Trophoblast cell (in vitro differentiated cells and primary cell): ENCODE results near the gene WDCP.
"Not testable (repeated sequence)": the region's sequence is repeated elsewhere in the genome, so short reads cannot be mapped to it uniquely, and the experiment has no call there.

Experiments used
- DNase-seq, 2 donors: peaks; one replicate each; pipeline ENCODE4 v3.0.0-alpha.2; 2016
- H2AFZ ChIP-seq: 2 replicates; pipeline ENCODE4 v1.6.1; 2013; ENCODE audit warnings: low read length, moderate library complexity, mild to moderate bottlenecking; ENCODE audit not compliant: insufficient read depth, poor library complexity
- H2AK5ac ChIP-seq: 2 replicates; pipeline ENCODE4 v1.6.1; 2013; ENCODE audit warnings: mild to moderate bottlenecking, low read length
- H2BK120ac ChIP-seq: 2 replicates; pipeline ENCODE4 v1.6.1; 2013; ENCODE audit warnings: low read length, mild to moderate bottlenecking, moderate library complexity; ENCODE audit not compliant: insufficient read depth, poor library complexity
- H2BK12ac ChIP-seq: 2 replicates; pipeline ENCODE4 v1.6.1; 2013; ENCODE audit warnings: mild to moderate bottlenecking, low read length, moderate library complexity
- H2BK5ac ChIP-seq: 2 replicates; pipeline ENCODE4 v1.6.1; 2013; ENCODE audit warnings: low read length, low read depth, moderate library complexity, mild to moderate bottlenecking; ENCODE audit not compliant: poor library complexity
- H3K14ac ChIP-seq: 2 replicates; pipeline ENCODE4 v1.6.1; 2013; ENCODE audit warnings: mild to moderate bottlenecking, low read length
- H3K18ac ChIP-seq: 2 replicates; pipeline ENCODE4 v1.6.1; 2013; ENCODE audit warnings: mild to moderate bottlenecking, low read length
- H3K23ac ChIP-seq: 2 replicates; pipeline ENCODE4 v1.6.1; 2013; ENCODE audit warnings: low read length
- H3K27ac ChIP-seq: 2 replicates; pipeline ENCODE4 v1.5.1; 2013; ENCODE audit warnings: low read depth, mild to moderate bottlenecking, inconsistent platforms, low read length, moderate library complexity
- H3K27me3 ChIP-seq: 2 replicates; pipeline ENCODE4 v1.6.1; 2013; ENCODE audit warnings: inconsistent platforms, mild to moderate bottlenecking, low read length, moderate library complexity; ENCODE audit not compliant: insufficient read depth
- H3K36me3 ChIP-seq, 2 experiments: 1 replicate in 1 of 2; 2 replicates in 1 of 2; pipeline ENCODE4 v1.6.1; 2013; ENCODE audit warnings: low read length in 2 of 2, mild to moderate bottlenecking in 2 of 2, moderate library complexity in 1 of 2; ENCODE audit not compliant: insufficient read depth in 2 of 2, control insufficient read depth in 1 of 2
- H3K4ac ChIP-seq: 2 replicates; pipeline ENCODE4 v1.6.1; 2013; ENCODE audit warnings: low read depth, mild to moderate bottlenecking, low read length, moderate library complexity
- H3K4me1 ChIP-seq, 2 experiments: 1 replicate in 1 of 2; 2 replicates in 1 of 2; pipeline ENCODE4 v1.6.1; 2013; ENCODE audit warnings: low read length in 2 of 2, mild to moderate bottlenecking in 2 of 2, moderate library complexity in 1 of 2; ENCODE audit not compliant: insufficient read depth in 2 of 2, control insufficient read depth in 1 of 2
- H3K4me2 ChIP-seq: 2 replicates; pipeline ENCODE4 v1.6.1; 2013; ENCODE audit warnings: inconsistent platforms, mild to moderate bottlenecking, low read length, moderate library complexity
- H3K4me3 ChIP-seq: 2 replicates; pipeline ENCODE4 v1.5.1; 2013; ENCODE audit warnings: mild to moderate bottlenecking, low read depth, low read length, inconsistent platforms
- H3K79me1 ChIP-seq: one replicate; pipeline ENCODE4 v1.6.1; 2013; ENCODE audit warnings: low read length
- H3K79me2 ChIP-seq: 2 replicates; pipeline ENCODE4 v1.6.1; 2013; ENCODE audit warnings: low read length, mild to moderate bottlenecking; ENCODE audit not compliant: control insufficient read depth, insufficient read depth, poor library complexity
- H3K9ac ChIP-seq: 2 replicates; pipeline ENCODE4 v1.6.1; 2013; ENCODE audit warnings: mild to moderate bottlenecking, low read length
- H3K9me3 ChIP-seq: 2 replicates; pipeline ENCODE4 v1.6.1; 2013; ENCODE audit warnings: low read depth, mild to moderate bottlenecking, control low read depth, inconsistent platforms, low read length; ENCODE audit not compliant: insufficient read depth
- H4K12ac ChIP-seq: 2 replicates; pipeline ENCODE4 v1.6.1; 2013; ENCODE audit warnings: low read depth, mild to moderate bottlenecking, low read length, moderate library complexity
- H4K8ac ChIP-seq: 2 replicates; pipeline ENCODE4 v1.6.1; 2013; ENCODE audit warnings: low read depth, mild to moderate bottlenecking, low read length, moderate library complexity
- H4K91ac ChIP-seq: one replicate; pipeline ENCODE4 v1.6.1; 2013; ENCODE audit warnings: low read depth, mild to moderate bottlenecking, low read length, moderate library complexity
- WGBS: extraction: QIAGEN DNeasy Blood & Tissue Kit; methylation state at CpG from one replicate; pipeline ENCODE4 v1.1.7; 2013; ENCODE audit warnings: missing lambda C conversion rate; ENCODE audit not compliant: insufficient read length, insufficient coverage; ENCODE audit errors: extremely low coverage; 5-methylcytosine and 5-hydroxymethylcytosine counted together

The WDCP gene

DNA sequence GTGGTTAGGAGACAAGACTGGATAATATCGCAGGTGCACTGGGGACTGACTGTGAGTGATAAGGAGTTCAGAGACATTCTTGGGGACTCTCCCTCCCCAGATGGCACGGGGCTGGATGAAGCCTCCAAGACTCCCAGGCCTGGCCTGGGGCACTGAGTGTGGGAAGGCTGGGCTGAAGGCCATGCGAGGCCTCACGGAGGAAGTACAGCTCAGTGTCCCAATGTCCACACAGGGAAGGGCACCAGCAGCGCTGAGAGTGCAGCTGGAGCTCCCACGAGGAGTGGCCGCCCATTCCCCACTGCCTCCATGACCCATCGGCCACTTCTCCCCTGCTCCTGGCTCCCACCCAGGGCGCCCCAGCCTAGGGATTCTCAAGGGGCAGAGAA, 30.8 kb downstream of the WDCP start:
- Histone ChIP-seq H4K12ac (no peak overlapping the region), H2AK5ac (peak overlapping the region; percentile 16), H2AFZ (no peak overlapping the region), H3K14ac (peak overlapping the region; percentile 38), H4K91ac (peak overlapping the region; percentile 71), H3K9me3 (no peaks in the 10 kb centered on the region), H3K36me3 (no peaks in the 10 kb centered on the region), H3K79me2 (peaks cover 6% of the 10 kb centered on the region), H3K18ac (peak overlapping the region; percentile 7), H3K4me1 (peaks cover 13 to 21% of the 10 kb centered on the region in 2 experiments), H3K4me2 (no peak overlapping the region), H3K27ac (peak overlapping the region; percentile 12), H2BK12ac (peak overlapping the region; percentile 38), H3K27me3 (no peaks in the 10 kb centered on the region), H3K79me1 (peaks cover 15% of the 10 kb centered on the region), H2BK120ac (peak overlapping the region; percentile 23), H3K23ac (no peak overlapping the region), H4K8ac (peak overlapping the region; percentile 1), H3K4ac (peak overlapping the region; percentile 9), H3K4me3 (no peak overlapping the region), H2BK5ac (peak overlapping the region; percentile 2), H3K9ac (no peak overlapping the region)
- WGBS, result no CpG with 5 or more reads among the region's 9 CpGs
- DNase-seq, result no peak

DNA sequence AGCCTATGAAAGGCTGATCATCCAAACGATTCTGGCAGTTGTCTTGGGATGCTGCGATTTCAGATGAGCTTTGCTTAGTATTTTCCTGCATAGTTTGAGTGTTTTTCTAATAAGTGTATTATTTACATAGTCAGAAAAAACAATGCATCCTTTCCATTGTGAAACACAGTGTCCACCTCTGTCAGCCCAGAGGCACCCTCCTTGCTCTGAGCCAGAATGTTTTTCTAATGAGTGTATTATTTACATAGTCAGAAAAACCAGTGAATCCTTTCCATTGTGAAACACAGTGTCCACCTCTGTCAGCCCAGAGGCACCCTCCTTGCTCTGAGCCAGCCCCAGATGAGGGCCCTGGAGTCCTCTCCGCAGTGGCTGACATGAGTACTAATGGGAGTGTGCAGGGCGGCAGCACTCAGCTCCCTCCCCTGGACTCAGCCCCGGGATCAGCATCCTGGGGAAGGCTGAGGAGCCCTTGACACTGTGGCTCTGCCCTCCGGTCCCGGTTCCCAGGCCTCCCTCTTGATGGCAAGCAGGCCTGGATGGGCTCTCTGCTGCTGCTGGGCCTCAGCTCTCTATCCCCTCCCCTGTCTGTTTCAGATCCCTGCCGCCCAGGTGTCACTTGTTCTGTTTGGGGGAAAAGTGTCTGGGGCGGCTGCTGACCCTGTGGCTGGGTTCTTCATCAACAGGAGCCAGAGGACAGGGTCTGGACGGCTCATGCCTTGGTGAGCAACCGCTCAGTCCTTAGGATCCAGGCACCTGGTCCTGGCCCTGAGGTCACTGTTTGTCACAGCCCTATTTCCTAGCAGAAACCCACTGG, 31.4 kb downstream of the WDCP start:
- peaks cover 6% of the 10 kb centered on the region for H3K79me2 ChIP-seq
- H3K27ac ChIP-seq, result peak overlapping the region; percentile 12
- no peak overlapping the region for H3K14ac ChIP-seq
- no peaks in the 10 kb centered on the region for H3K27me3 ChIP-seq
- no peak overlapping the region for H3K4me3 ChIP-seq
- H3K4ac ChIP-seq, result no peak overlapping the region
- H4K12ac ChIP-seq, result no peak overlapping the region
- no peaks in the 10 kb centered on the region for H3K9me3 ChIP-seq
- H4K91ac ChIP-seq, result peak overlapping the region; percentile 71
- no peak overlapping the region for H2BK120ac ChIP-seq
- H2BK5ac ChIP-seq, result peak overlapping the region; percentile 6
- no peak overlapping the region for H2AK5ac ChIP-seq
- peaks cover 13 to 21% of the 10 kb centered on the region in 2 experiments for H3K4me1 ChIP-seq
- no peak overlapping the region for H2AFZ ChIP-seq
- H3K36me3 ChIP-seq, result no peaks in the 10 kb centered on the region
- H3K18ac ChIP-seq, result no peak overlapping the region
- no peak overlapping the region for H4K8ac ChIP-seq
- no CpG with 5 or more reads among the region's 11 CpGs for WGBS
- DNase-seq, result peak; percentile 93
- peaks cover 15% of the 10 kb centered on the region for H3K79me1 ChIP-seq
- no peak overlapping the region for H3K4me2 ChIP-seq
- no peak overlapping the region for H3K9ac ChIP-seq
- peak overlapping the region; percentile 8 for H2BK12ac ChIP-seq
- H3K23ac ChIP-seq, result no peak overlapping the region

DNA sequence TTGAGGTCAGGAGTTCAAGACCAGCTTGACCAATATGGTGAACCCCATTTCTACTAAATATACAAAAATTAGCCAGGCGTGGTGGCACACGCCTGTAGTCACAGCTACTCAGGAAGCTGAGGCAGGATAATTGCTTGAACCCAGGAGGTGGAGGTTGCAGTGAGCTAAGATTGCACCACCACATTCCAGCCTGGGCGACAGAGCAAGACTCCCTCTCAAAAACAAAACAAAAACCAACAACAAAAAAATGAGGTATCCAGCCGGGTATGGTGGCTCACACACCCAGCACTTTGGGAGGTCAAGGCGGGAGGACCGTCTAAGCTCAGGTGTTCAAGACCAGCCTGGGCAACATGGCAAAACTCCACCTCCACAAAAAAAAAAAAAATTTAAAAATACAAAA, 32.3 kb downstream of the WDCP start:
- H4K8ac ChIP-seq, H3K4me2 ChIP-seq, H3K4me3 ChIP-seq, H3K79me2 ChIP-seq, H3K9me3 ChIP-seq, H3K27me3 ChIP-seq, H3K9ac ChIP-seq, H2BK5ac ChIP-seq, H3K23ac ChIP-seq, H3K14ac ChIP-seq, H3K27ac ChIP-seq, H2BK120ac ChIP-seq, H2AK5ac ChIP-seq, H3K4ac ChIP-seq, H2AFZ ChIP-seq, H4K12ac ChIP-seq, H3K36me3 ChIP-seq, H3K18ac ChIP-seq: not testable (repeated sequence)
- Histone ChIP-seq H3K79me1 (peaks cover 15% of the 10 kb centered on the region), H3K4me1 (peaks cover 16 to 24% of the 10 kb centered on the region in 2 experiments), H4K91ac (peak overlapping the region; percentile 2), H2BK12ac (peak overlapping the region; percentile 20)
- DNase-seq, result peak; percentile 55 to 74
- no CpG with 5 or more reads among the region's 6 CpGs for WGBS

- peaks cover 22 to 29% of the 10 kb centered on the region in 2 experiments for H3K4me1 ChIP-seq
- H3K4me2 ChIP-seq, result no peak overlapping the region
- no peak overlapping the region for H4K12ac ChIP-seq
- no peak overlapping the region for H3K14ac ChIP-seq
- H3K79me2 ChIP-seq, result peaks cover 6% of the 10 kb centered on the region
- H2BK120ac ChIP-seq, result no peak overlapping the region
- no peak overlapping the region for H4K8ac ChIP-seq
- no peak overlapping the region for H3K9ac ChIP-seq
- no peak overlapping the region for H2BK12ac ChIP-seq
- no peak overlapping the region for H2BK5ac ChIP-seq
- no peaks in the 10 kb centered on the region for H3K36me3 ChIP-seq
- H3K27ac ChIP-seq, result no peak overlapping the region
- peaks cover 15% of the 10 kb centered on the region for H3K27me3 ChIP-seq
- no peak overlapping the region for H3K4me3 ChIP-seq
- H3K9me3 ChIP-seq, result peaks cover 2% of the 10 kb centered on the region
- H3K23ac ChIP-seq, result no peak overlapping the region
- no peak overlapping the region for H3K4ac ChIP-seq
- no peak for DNase-seq
- H3K79me1 ChIP-seq, result peaks cover 15% of the 10 kb centered on the region
- no peak overlapping the region for H4K91ac ChIP-seq
- peak overlapping the region; percentile 2 for H2AK5ac ChIP-seq
- H2AFZ ChIP-seq, result no peak overlapping the region
- WGBS, result no CpG with 5 or more reads among the region's 9 CpGs
- no peak overlapping the region for H3K18ac ChIP-seq
Measured at GRCh38 chr2:24012521-24013188, 34.5 kb downstream of the WDCP start.
